IPS-20b (cell line): ENCODE data around the gene ETV6.
A peak's percentile ranks its signal among the peaks of the same experiment; 100 is the strongest.

Experiments used
- H3K27ac ChIP-seq: one replicate; pipeline ENCODE4 v1.5.1; 2013; ENCODE audit warnings: low read length
- H3K27me3 ChIP-seq: 2 replicates; pipeline ENCODE4 v1.6.1; 2013; ENCODE audit warnings: mild to moderate bottlenecking, low read length, inconsistent platforms; ENCODE audit not compliant: insufficient read depth
- H3K36me3 ChIP-seq: 2 replicates; pipeline ENCODE4 v1.6.1; 2013; ENCODE audit warnings: low read depth, mild to moderate bottlenecking, inconsistent platforms, low read length, moderate library complexity; ENCODE audit not compliant: insufficient read depth
- H3K4me1 ChIP-seq: 2 replicates; pipeline ENCODE4 v1.6.1; 2013; ENCODE audit warnings: mild to moderate bottlenecking, control low read depth, inconsistent platforms, low read length, moderate library complexity; ENCODE audit not compliant: insufficient read depth
- H3K4me3 ChIP-seq: 2 replicates; pipeline ENCODE4 v1.5.1; 2013; ENCODE audit warnings: mild to moderate bottlenecking, low read length, inconsistent platforms
- H3K9ac ChIP-seq: 2 replicates; pipeline ENCODE4 v1.6.1; 2013; ENCODE audit warnings: low read depth, mild to moderate bottlenecking, inconsistent platforms, low read length, moderate library complexity
- H3K9me3 ChIP-seq: 2 replicates; pipeline ENCODE4 v1.6.1; 2013; ENCODE audit warnings: mild to moderate bottlenecking, low read depth, low read length, inconsistent platforms; ENCODE audit not compliant: insufficient read depth

ETV6 gene

GRCh38 chr12:11732715-11733114 is 83.2 kb downstream of the ETV6 start:
- Histone ChIP-seq H3K4me1 (no peaks in the 10 kb centered on the region), H3K27me3 (no peaks in the 10 kb centered on the region), H3K9ac (no peak overlapping the region), H3K36me3 (no peaks in the 10 kb centered on the region), H3K9me3 (no peaks in the 10 kb centered on the region), H3K4me3 (no peak overlapping the region), H3K27ac (no peak overlapping the region)

- H3K4me3 ChIP-seq: no peak overlapping the region
- no peak overlapping the region for H3K9ac ChIP-seq
- no peaks in the 10 kb centered on the region for H3K9me3 ChIP-seq
- no peaks in the 10 kb centered on the region for H3K36me3 ChIP-seq
- no peaks in the 10 kb centered on the region for H3K27me3 ChIP-seq
- H3K27ac ChIP-seq: no peak overlapping the region
- H3K4me1 ChIP-seq: no peaks in the 10 kb centered on the region
Observed at GRCh38 chr12:11734580-11735180, 85.2 kb downstream of the ETV6 start.

DNA sequence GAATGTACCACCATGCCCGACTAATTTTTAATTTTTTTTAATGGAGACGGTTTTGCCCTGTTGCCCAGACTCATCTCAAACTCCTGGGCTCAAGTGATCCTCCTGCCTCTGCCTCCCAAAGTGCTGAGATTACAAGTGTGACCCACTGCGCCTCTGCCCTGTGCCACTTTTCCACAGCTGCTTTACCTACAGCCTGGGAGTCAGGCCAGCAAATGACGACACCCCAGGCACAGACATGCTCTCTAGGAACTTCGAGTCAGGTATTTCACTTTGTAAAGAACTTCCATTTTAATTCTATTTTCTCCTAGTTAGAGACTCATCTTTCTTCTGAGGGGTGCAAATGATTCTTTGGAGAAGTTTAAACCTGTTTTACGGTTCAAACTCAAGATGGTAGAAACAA is 89.0 kb downstream of the ETV6 start:
- Histone ChIP-seq H3K36me3 (no peaks in the 10 kb centered on the region), H3K4me3 (no peak overlapping the region), H3K9ac (no peak overlapping the region), H3K4me1 (peaks cover 21% of the 10 kb centered on the region; the same call in 1 of the 2 replicates), H3K9me3 (no peaks in the 10 kb centered on the region), H3K27me3 (no peaks in the 10 kb centered on the region), H3K27ac (no peak overlapping the region)

DNA sequence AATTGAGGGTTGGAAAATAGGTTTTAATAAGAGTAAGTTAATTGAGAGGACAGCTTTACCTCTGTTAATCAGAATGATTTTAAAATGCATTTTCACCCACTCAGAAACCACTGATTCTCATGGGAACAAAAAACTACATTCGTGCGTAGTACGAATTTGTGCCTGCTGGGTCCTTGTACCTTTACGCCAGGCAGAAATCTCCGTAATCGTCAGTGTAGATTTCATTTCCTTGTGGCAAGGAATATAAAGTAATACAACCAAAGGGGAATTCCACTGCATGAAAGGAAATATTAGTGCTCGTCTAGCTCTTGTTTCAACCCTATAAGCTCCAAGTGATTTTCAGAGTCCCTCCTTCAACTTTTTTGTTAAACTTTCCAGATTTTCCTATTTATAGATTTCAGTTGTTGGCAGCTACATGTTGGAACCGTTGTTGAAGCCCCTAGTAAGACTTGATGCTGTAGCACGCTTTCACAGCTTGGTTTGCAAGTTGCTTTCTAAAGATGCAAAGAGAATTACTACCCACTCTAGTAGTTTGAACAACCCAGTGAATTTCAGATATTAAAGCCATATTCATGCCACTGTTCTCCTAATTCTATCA is 90.6 kb downstream of the ETV6 start:
- H3K9me3 ChIP-seq: no peaks in the 10 kb centered on the region
- H3K27me3 ChIP-seq: no peaks in the 10 kb centered on the region
- H3K4me3 ChIP-seq: no peak overlapping the region
- no peaks in the 10 kb centered on the region for H3K36me3 ChIP-seq
- peaks cover 36% of the 10 kb centered on the region for H3K4me1 ChIP-seq
- no peak overlapping the region for H3K9ac ChIP-seq
- no peak overlapping the region for H3K27ac ChIP-seq

GRCh38 chr12:11741434-11742092 is 92.1 kb downstream of the ETV6 start:
- Histone ChIP-seq H3K36me3 (no peaks in the 10 kb centered on the region), H3K27me3 (no peaks in the 10 kb centered on the region), H3K4me3 (no peak overlapping the region), H3K9ac (no peak overlapping the region), H3K4me1 (peaks cover 43% of the 10 kb centered on the region), H3K27ac (no peak overlapping the region), H3K9me3 (no peaks in the 10 kb centered on the region)

DNA sequence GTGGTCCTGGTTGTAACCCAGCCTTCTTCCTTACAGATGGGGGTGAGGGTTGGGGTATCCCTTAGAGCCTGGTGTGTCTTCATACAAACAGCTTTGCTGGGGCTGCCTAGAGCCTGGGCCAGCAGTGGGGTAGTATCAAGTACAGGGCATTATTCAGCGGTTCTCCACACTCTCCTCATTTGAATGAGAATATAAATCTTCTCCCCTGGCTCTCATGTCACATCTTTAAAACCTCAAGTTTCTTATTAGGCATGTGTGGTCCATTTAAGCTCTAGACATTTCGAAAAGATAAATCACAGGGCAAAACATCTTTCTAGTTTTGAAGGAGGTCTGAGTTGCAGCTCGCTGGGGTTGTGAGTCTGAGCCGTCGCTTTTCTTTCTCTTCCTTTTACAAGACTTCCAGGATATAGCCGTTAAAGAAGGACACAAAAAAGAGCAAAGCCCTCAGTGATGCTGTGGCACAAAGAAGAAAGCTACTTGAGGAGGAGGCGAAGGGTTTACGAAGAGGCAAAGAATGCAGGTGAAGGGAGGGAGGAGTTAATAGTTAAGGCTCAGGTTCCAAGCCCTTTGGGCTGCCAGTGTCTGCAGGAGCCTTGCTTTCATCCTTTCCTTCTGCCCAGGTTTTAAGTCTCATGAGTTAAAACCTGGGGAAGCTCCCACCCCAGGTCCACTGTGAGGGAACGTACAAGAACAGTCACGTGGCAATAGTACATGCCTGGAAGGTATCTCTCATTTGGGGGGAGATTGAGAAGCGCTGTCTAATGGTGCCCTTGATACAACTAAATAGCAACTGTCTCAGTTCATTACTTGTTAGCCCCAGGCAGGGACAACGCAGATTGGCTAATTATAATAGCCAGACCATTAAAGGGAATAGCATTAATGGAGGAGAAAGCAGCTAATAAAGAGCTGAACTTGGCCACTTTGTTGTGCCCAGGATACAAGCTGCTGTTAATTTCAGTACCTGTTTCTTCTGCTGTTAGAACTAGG is 94.2 kb downstream of the ETV6 start:
- H3K9me3 ChIP-seq: no peaks in the 10 kb centered on the region
- H3K4me3 ChIP-seq: peak overlapping the region; percentile 6; the same call in 1 of the 2 replicates
- H3K4me1 ChIP-seq: peaks cover 43% of the 10 kb centered on the region
- H3K9ac ChIP-seq: peak overlapping the region; percentile 7; the same call in 1 of the 2 replicates
- H3K36me3 ChIP-seq: no peaks in the 10 kb centered on the region
- H3K27ac ChIP-seq: peak overlapping the region; percentile 25
- H3K27me3 ChIP-seq: no peaks in the 10 kb centered on the region

DNA sequence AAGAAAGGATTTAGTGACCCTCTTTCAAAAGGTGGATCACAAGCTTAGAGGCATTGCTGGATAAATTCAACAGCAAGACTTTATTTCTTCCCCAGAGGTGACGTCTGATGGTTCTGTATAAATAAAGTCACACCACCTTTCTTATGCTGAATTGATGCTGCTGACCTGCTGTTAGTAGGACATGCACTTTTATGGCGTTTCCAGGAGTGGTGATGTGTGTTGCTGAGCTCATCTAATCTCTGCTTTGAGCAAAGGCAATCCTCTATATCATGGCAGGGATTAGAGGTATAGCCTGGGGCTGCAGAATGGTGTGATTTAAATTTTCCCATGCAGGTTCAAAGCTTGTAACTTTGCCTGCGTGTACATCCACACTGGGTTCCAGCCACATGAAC is 94.9 kb downstream of the ETV6 start:
- Histone ChIP-seq H3K4me3 (peak overlapping the region; percentile 6; the same call in 1 of the 2 replicates), H3K27me3 (no peaks in the 10 kb centered on the region), H3K4me1 (peaks cover 43% of the 10 kb centered on the region), H3K27ac (no peak overlapping the region), H3K9me3 (no peaks in the 10 kb centered on the region), H3K9ac (peak overlapping the region; percentile 7; the same call in 1 of the 2 replicates), H3K36me3 (no peaks in the 10 kb centered on the region)

- H3K27me3 ChIP-seq: no peaks in the 10 kb centered on the region
- no peaks in the 10 kb centered on the region for H3K36me3 ChIP-seq
- no peak overlapping the region for H3K4me3 ChIP-seq
- peaks cover 43% of the 10 kb centered on the region for H3K4me1 ChIP-seq
- H3K9ac ChIP-seq: no peak overlapping the region
- H3K9me3 ChIP-seq: no peaks in the 10 kb centered on the region
- H3K27ac ChIP-seq: no peak overlapping the region
Observed at GRCh38 chr12:11745113-11745512, 95.6 kb downstream of the ETV6 start.

- no peak overlapping the region for H3K9ac ChIP-seq
- no peak overlapping the region for H3K27ac ChIP-seq
- H3K4me1 ChIP-seq: peaks cover 43% of the 10 kb centered on the region
- no peaks in the 10 kb centered on the region for H3K27me3 ChIP-seq
- no peak overlapping the region for H3K4me3 ChIP-seq
- no peaks in the 10 kb centered on the region for H3K9me3 ChIP-seq
- no peaks in the 10 kb centered on the region for H3K36me3 ChIP-seq
Observed at GRCh38 chr12:11746024-11746771, 96.7 kb downstream of the ETV6 start.

DNA sequence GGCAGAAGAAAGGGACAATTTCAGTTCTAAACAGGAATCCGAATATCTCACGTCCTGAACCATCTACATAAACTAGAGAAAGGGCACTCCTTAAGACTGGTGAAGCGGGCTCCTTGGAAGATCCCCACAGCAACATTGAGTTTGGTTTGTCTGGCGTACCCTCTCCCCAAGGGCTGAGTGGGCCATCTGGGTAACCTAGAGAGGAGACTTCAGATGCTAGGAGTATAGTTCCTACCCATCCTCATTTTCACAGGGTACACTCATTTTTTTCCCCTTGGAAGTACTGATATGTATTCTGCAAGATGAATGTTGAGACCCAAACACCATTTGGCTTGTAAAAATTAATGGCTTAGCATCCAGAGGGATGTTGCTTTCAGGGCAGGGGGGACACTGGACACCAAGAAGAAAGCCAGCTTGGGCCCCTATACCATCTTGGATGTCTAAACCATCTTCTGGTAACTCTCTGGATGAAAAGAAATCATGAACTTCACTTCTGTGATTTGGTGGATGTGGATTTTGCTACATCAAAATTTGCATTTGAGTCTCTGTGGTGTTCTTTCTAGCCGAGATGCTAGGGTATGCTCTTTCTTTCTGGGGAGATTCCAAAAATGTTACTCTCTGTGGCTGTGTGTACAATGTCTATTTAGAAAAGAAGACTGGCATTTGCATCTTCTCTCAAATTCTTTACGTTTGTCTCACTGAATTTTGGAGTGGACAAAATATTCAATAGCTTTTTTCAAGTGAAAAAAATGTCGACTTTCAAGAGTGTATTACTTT is 97.7 kb downstream of the ETV6 start:
- Histone ChIP-seq H3K9ac (no peak overlapping the region), H3K27me3 (no peaks in the 10 kb centered on the region), H3K4me1 (peaks cover 43% of the 10 kb centered on the region), H3K4me3 (no peak overlapping the region), H3K9me3 (no peaks in the 10 kb centered on the region), H3K36me3 (no peaks in the 10 kb centered on the region), H3K27ac (no peak overlapping the region)
